HEK293 (cell line): ENCODE measurements around the gene ITPKB.

ENCODE experiments used
- KLF7 ChIP-seq: fragments of 450-650 bp; formaldehyde crosslinking; IDR thresholded peaks from 2 replicates; pipeline ENCODE4 v1.5.1; 2016; ENCODE audit warnings: missing biosample characterization, missing genetic modification characterization, borderline replicate concordance
- SETDB1 ChIP-seq: IDR thresholded peaks from one replicate; pipeline ENCODE4 v1.6.1; 2017; ENCODE audit warnings: mild to moderate bottlenecking, low read length, moderate library complexity, mixed read lengths; ENCODE audit not compliant: insufficient read length
- YY2 ChIP-seq: fragments of 450-650 bp; formaldehyde crosslinking; IDR thresholded peaks from 2 replicates; pipeline ENCODE4 v1.5.1; 2016; ENCODE audit warnings: missing biosample characterization, missing genetic modification characterization
- ZBTB6 ChIP-seq: fragments of 450-650 bp; formaldehyde crosslinking; IDR thresholded peaks from 2 replicates; pipeline ENCODE4 v1.5.1; 2017; ENCODE audit warnings: missing biosample characterization, missing genetic modification characterization
- ZFP3 ChIP-seq: fragments of 450-650 bp; formaldehyde crosslinking; IDR thresholded peaks from 2 replicates; pipeline ENCODE4 v1.5.1; 2016; ENCODE audit warnings: low read depth, missing biosample characterization, missing genetic modification characterization
- ZFP69B ChIP-seq: fragments of 450-650 bp; formaldehyde crosslinking; IDR thresholded peaks from 2 replicates; pipeline ENCODE4 v1.5.1; 2016; ENCODE audit warnings: missing biosample characterization, missing genetic modification characterization
- ZNF10 ChIP-seq: fragments of 450-650 bp; formaldehyde crosslinking; IDR thresholded peaks from 2 replicates; pipeline ENCODE4 v1.5.1; 2017; ENCODE audit warnings: missing biosample characterization, missing genetic modification characterization
- ZNF138 ChIP-seq: fragments of 450-650 bp; formaldehyde crosslinking; IDR thresholded peaks from 2 replicates; pipeline ENCODE4 v1.5.1; 2016; ENCODE audit warnings: missing biosample characterization, missing genetic modification characterization, borderline replicate concordance
- ZNF19 ChIP-seq: fragments of 450-650 bp; formaldehyde crosslinking; IDR thresholded peaks from 2 replicates; pipeline ENCODE4; 2016; ENCODE audit warnings: missing biosample characterization, missing genetic modification characterization, low read depth
- ZNF2 ChIP-seq: fragments of 450-650 bp; formaldehyde crosslinking; IDR thresholded peaks from 2 replicates; pipeline ENCODE4 v1.5.1; 2016; ENCODE audit warnings: missing biosample characterization, missing genetic modification characterization
- ZNF354C ChIP-seq: fragments of 450-650 bp; formaldehyde crosslinking; IDR thresholded peaks from 2 replicates; pipeline ENCODE4 v1.5.1; 2016; ENCODE audit warnings: missing biosample characterization, missing genetic modification characterization, low read depth, borderline replicate concordance
- ZNF426 ChIP-seq: fragments of 450-650 bp; formaldehyde crosslinking; IDR thresholded peaks from 2 replicates; pipeline ENCODE4 v1.5.1; 2017; ENCODE audit warnings: missing biosample characterization, missing genetic modification characterization, mild to moderate bottlenecking, inconsistent platforms, moderate library complexity
- ZNF530 ChIP-seq: fragments of 450-650 bp; formaldehyde crosslinking; IDR thresholded peaks from 2 replicates; pipeline ENCODE4 v1.5.1; 2016; ENCODE audit warnings: low read depth, missing biosample characterization, missing genetic modification characterization
- ZNF549 ChIP-seq: fragments of 450-650 bp; IDR thresholded peaks from 2 replicates; pipeline ENCODE4 v1.5.1; 2018; ENCODE audit warnings: missing biosample characterization, missing genetic modification characterization, mild to moderate bottlenecking, inconsistent platforms, moderate library complexity
- ZNF560 ChIP-seq: fragments of 450-650 bp; formaldehyde crosslinking; IDR thresholded peaks from 2 replicates; pipeline ENCODE4 v1.5.1; 2017; ENCODE audit warnings: missing biosample characterization, missing genetic modification characterization, borderline replicate concordance
- ZNF621 ChIP-seq: fragments of 450-650 bp; formaldehyde crosslinking; IDR thresholded peaks from 2 replicates; pipeline ENCODE4 v1.5.1; 2017; ENCODE audit warnings: missing biosample characterization, missing genetic modification characterization
- ZNF629 ChIP-seq: fragments of 450-650 bp; formaldehyde crosslinking; IDR thresholded peaks from 2 replicates; pipeline ENCODE4 v1.5.1; 2017; ENCODE audit warnings: missing biosample characterization, missing genetic modification characterization
- ZNF664 ChIP-seq: fragments of 450-650 bp; formaldehyde crosslinking; IDR thresholded peaks from 2 replicates; pipeline ENCODE4 v1.5.1; 2016; ENCODE audit warnings: missing biosample characterization, missing genetic modification characterization
- ZNF768 ChIP-seq: fragments of 450-650 bp; formaldehyde crosslinking; IDR thresholded peaks from 2 replicates; pipeline ENCODE4 v1.5.1; 2018; ENCODE audit warnings: missing biosample characterization, mild to moderate bottlenecking, missing genetic modification characterization
- ZNF776 ChIP-seq: fragments of 450-650 bp; formaldehyde crosslinking; IDR thresholded peaks from 2 replicates; pipeline ENCODE4 v1.5.0; 2017; ENCODE audit warnings: missing biosample characterization, missing genetic modification characterization, borderline replicate concordance
- ZNF792 ChIP-seq: fragments of 450-650 bp; formaldehyde crosslinking; IDR thresholded peaks from 2 replicates; pipeline ENCODE4 v1.5.1; 2016; ENCODE audit warnings: missing biosample characterization, missing genetic modification characterization
- ZNF843 ChIP-seq: fragments of 450-650 bp; formaldehyde crosslinking; IDR thresholded peaks from 2 replicates; pipeline ENCODE4 v1.5.1; 2016; ENCODE audit warnings: missing biosample characterization, missing genetic modification characterization
- TF ChIP-seq, protein P1 (sequence below): fragments of 450-650 bp; formaldehyde crosslinking; IDR thresholded peaks from 2 replicates; pipeline ENCODE4 v1.5.1; 2016; ENCODE audit warnings: missing biosample characterization, missing genetic modification characterization, low read depth
- TF ChIP-seq, protein P2 (sequence below): fragments of 450-650 bp; formaldehyde crosslinking; IDR thresholded peaks from 2 replicates; pipeline ENCODE4 v1.5.1; 2016; ENCODE audit warnings: missing biosample characterization, missing genetic modification characterization
- TF ChIP-seq, protein P3 (sequence below): fragments of 450-650 bp; formaldehyde crosslinking; optimal IDR thresholded peaks from 2 replicates; pipeline ENCODE3; 2016; ENCODE audit warnings: missing biosample characterization, mild to moderate bottlenecking, missing genetic modification characterization
- TF ChIP-seq, protein P4 (sequence below): fragments of 450-650 bp; formaldehyde crosslinking; IDR thresholded peaks from 2 replicates; pipeline ENCODE4 v1.5.1; 2017; ENCODE audit warnings: missing biosample characterization, missing genetic modification characterization

ITPKB gene

GRCh38 chr1:226662642-226663326, 76.3 kb downstream of the ITPKB start (continued):
- TF ChIP-seq ZNF138 (no peak), ZFP69B (tag by site-specific recombination) (peak; percentile 58), ZNF426 (tag by site-specific recombination) (no peak), ZNF629 (tag by site-specific recombination) (peak; percentile 94), ZNF549 (tag by site-specific recombination) (no peak), SETDB1 (no peak), YY2 (tag by site-specific recombination) (no peak), ZNF560 (tag by site-specific recombination) (no peak), ZNF843 (tag by site-specific recombination) (no peak), ZNF530 (no peak), ZNF354C (tag by site-specific recombination) (no peak), ZNF2 (tag by site-specific recombination) (no peak), ZNF792 (tag by site-specific recombination) (no peak), KLF7 (tag by site-specific recombination) (no peak), ZNF776 (tag by site-specific recombination) (no peak), ZNF621 (tag by site-specific recombination) (no peak), ZNF768 (tag by site-specific recombination) (peak; percentile 82; the same call in 1 of the 2 replicates), ZNF10 (peak; percentile 54; the same call in 1 of the 2 replicates), ZFP3 (tag by site-specific recombination) (no peak), ZNF19 (tag by site-specific recombination) (no peak), ZBTB6 (tag by site-specific recombination) (no peak), ZNF664 (tag by site-specific recombination) (no peak)
- TF ChIP-seq, protein P1, sequence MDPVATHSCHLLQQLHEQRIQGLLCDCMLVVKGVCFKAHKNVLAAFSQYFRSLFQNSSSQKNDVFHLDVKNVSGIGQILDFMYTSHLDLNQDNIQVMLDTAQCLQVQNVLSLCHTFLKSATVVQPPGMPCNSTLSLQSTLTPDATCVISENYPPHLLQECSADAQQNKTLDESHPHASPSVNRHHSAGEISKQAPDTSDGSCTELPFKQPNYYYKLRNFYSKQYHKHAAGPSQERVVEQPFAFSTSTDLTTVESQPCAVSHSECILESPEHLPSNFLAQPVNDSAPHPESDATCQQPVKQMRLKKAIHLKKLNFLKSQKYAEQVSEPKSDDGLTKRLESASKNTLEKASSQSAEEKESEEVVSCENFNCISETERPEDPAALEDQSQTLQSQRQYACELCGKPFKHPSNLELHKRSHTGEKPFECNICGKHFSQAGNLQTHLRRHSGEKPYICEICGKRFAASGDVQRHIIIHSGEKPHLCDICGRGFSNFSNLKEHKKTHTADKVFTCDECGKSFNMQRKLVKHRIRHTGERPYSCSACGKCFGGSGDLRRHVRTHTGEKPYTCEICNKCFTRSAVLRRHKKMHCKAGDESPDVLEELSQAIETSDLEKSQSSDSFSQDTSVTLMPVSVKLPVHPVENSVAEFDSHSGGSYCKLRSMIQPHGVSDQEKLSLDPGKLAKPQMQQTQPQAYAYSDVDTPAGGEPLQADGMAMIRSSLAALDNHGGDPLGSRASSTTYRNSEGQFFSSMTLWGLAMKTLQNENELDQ, result no peak
- TF ChIP-seq, protein P2, sequence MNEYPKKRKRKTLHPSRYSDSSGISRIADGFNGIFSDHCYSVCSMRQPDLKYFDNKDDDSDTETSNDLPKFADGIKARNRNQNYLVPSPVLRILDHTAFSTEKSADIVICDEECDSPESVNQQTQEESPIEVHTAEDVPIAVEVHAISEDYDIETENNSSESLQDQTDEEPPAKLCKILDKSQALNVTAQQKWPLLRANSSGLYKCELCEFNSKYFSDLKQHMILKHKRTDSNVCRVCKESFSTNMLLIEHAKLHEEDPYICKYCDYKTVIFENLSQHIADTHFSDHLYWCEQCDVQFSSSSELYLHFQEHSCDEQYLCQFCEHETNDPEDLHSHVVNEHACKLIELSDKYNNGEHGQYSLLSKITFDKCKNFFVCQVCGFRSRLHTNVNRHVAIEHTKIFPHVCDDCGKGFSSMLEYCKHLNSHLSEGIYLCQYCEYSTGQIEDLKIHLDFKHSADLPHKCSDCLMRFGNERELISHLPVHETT (tag by site-specific recombination), result peak; percentile 70; the same call in 1 of the 2 replicates
- TF ChIP-seq, protein P3, sequence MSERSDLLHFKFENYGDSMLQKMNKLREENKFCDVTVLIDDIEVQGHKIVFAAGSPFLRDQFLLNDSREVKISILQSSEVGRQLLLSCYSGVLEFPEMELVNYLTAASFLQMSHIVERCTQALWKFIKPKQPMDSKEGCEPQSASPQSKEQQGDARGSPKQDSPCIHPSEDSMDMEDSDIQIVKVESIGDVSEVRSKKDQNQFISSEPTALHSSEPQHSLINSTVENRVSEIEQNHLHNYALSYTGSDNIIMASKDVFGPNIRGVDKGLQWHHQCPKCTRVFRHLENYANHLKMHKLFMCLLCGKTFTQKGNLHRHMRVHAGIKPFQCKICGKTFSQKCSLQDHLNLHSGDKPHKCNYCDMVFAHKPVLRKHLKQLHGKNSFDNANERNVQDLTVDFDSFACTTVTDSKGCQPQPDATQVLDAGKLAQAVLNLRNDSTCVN, result no peak
- TF ChIP-seq, protein P4, sequence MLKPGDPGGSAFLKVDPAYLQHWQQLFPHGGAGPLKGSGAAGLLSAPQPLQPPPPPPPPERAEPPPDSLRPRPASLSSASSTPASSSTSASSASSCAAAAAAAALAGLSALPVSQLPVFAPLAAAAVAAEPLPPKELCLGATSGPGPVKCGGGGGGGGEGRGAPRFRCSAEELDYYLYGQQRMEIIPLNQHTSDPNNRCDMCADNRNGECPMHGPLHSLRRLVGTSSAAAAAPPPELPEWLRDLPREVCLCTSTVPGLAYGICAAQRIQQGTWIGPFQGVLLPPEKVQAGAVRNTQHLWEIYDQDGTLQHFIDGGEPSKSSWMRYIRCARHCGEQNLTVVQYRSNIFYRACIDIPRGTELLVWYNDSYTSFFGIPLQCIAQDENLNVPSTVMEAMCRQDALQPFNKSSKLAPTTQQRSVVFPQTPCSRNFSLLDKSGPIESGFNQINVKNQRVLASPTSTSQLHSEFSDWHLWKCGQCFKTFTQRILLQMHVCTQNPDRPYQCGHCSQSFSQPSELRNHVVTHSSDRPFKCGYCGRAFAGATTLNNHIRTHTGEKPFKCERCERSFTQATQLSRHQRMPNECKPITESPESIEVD (tag by site-specific recombination), result no peak
